K562 (cell line): ENCODE data around the gene ZNF644. TPM values are rescaled to one million over a fixed set of nuclear protein-coding genes. Genes with fewer than 3 reads are reported as not detected.

Experiments used
- ATAC-seq: fragments of 200-7000 bp; cut with Tn5 transposase; 3 replicates; pipeline ENCODE4 v1.9.1; 2020; ENCODE audit warnings: moderate library complexity
- BruUV-seq: library from RNA; stranded (reverse); fragments of 400-500 nt; replicated peaks from 2 replicates; lab custom pipeline; 2021; lab: Mats Ljungman, UMichigan
- CTCF ChIA-PET: fragments of 300-600 bp; formaldehyde crosslinking; extraction: SDS; loops from one replicate; lab custom pipeline; 2021; ENCODE audit warnings: low intra/inter-chr PET ratio; lab: Yijun Ruan, JAX
- POLR2A ChIA-PET: fragments of 300-600, 350-650 bp; sonication (Branson Sonifier 250); formaldehyde crosslinking; extraction: SDS; loops from one replicate; lab custom pipeline; 2021; ENCODE audit warnings: antibody characterized with exemption, inconsistent platforms; lab: Yijun Ruan, JAX
- DNase-seq, 4 experiments: peaks; one replicate each; pipeline versions ENCODE4 v3.0.0 to v3.0.0-alpha.2; 2011 to 2018; ENCODE audit warnings: low spot score in 3 of 4, mixed read lengths in 3 of 4; ENCODE audit errors: extremely low read depth in 1 of 4
- FAIRE-seq: peaks from 2 replicates; lab custom pipeline; 2011; peaks lifted over from hg19 to GRCh38; lab: Jason Lieb, UNC
- H2AFZ ChIP-seq: 2 replicates; pipeline ENCODE4 v1.6.0; 2011; ENCODE audit warnings: low read depth, low read length, control low read depth, inconsistent platforms
- H3K27ac ChIP-seq: fragments of 200-600 bp; 3 replicates; pipeline ENCODE4 v1.8.0; 2011; ENCODE audit warnings: low read depth, mild to moderate bottlenecking, control low read depth, inconsistent platforms, low read length, moderate library complexity, mixed read lengths; ENCODE audit errors: extremely low read depth
- H3K27me3 ChIP-seq, 2 experiments: fragments of 300-600 bp in 1 of 2; 2 replicates in 1 of 2; 3 replicates in 1 of 2; pipeline versions ENCODE4 v1.6.0 to v1.8.0; 2011; ENCODE audit warnings: inconsistent platforms in 2 of 2, low read length in 2 of 2, mild to moderate bottlenecking in 1 of 2, mixed read lengths in 1 of 2, moderate library complexity in 1 of 2; ENCODE audit not compliant: control insufficient read depth in 2 of 2, insufficient read depth in 2 of 2
- H3K36me3 ChIP-seq: fragments of 300-600 bp; 3 replicates; pipeline ENCODE4 v1.8.0; 2011; ENCODE audit warnings: mild to moderate bottlenecking, low read length, inconsistent platforms; ENCODE audit not compliant: control insufficient read depth, insufficient read depth
- H3K4me1 ChIP-seq, 2 experiments: fragments of 200-600 bp in 1 of 2; replicated peaks in 1 of 2; 2 replicates in 1 of 2; 3 replicates in 1 of 2; pipeline versions ENCODE4 v1.5.1 to v1.8.0; 2011; ENCODE audit warnings: inconsistent platforms in 2 of 2, low read length in 2 of 2, mild to moderate bottlenecking in 1 of 2, mixed read lengths in 1 of 2, moderate library complexity in 1 of 2; ENCODE audit not compliant: control insufficient read depth in 2 of 2, insufficient read depth in 2 of 2
- H3K4me2 ChIP-seq: 2 replicates; pipeline ENCODE4 v1.6.1; 2011; ENCODE audit warnings: low read length, control low read depth, inconsistent platforms, mixed read lengths; ENCODE audit not compliant: insufficient read depth
- H3K4me3 ChIP-seq: fragments of 200-600 bp; sonication (generic), shearing (Covaris generic); 2 replicates; pipeline ENCODE4 v1.5.1; 2016; ENCODE audit warnings: control low read depth, inconsistent platforms
- H3K79me2 ChIP-seq: fragments of 200-600 bp; 3 replicates; pipeline ENCODE4 v1.8.0; 2011; ENCODE audit warnings: low read length, inconsistent platforms; ENCODE audit not compliant: control insufficient read depth, insufficient read depth
- H3K9ac ChIP-seq, 2 experiments: 2 replicates each; pipeline versions ENCODE4 v1.6.0 to v1.6.1; 2011; ENCODE audit warnings: low read depth in 2 of 2, low read length in 2 of 2, control low read depth in 1 of 2, inconsistent platforms in 1 of 2, mild to moderate bottlenecking in 1 of 2, mixed read lengths in 1 of 2; ENCODE audit not compliant: insufficient read depth in 1 of 2
- H3K9me1 ChIP-seq: one replicate; pipeline ENCODE4 v1.6.0; 2011; ENCODE audit warnings: inconsistent platforms, mild to moderate bottlenecking, low read length, moderate library complexity; ENCODE audit not compliant: control insufficient read depth, insufficient read depth
- H3K9me3 ChIP-seq: replicated peaks from 2 replicates; pipeline ENCODE4 v1.5.1; 2011; ENCODE audit warnings: low read depth, low read length, inconsistent platforms; ENCODE audit not compliant: control insufficient read depth, insufficient read depth
- H4K20me1 ChIP-seq: replicated peaks from 2 replicates; pipeline ENCODE4 v1.6.1; 2011; ENCODE audit warnings: low read length, inconsistent platforms, mixed read lengths; ENCODE audit not compliant: control insufficient read depth, insufficient read depth
- ARID3A ChIP-seq: IDR thresholded peaks from 2 replicates; pipeline ENCODE4 v1.6.1; 2012; ENCODE audit warnings: low read depth, low read length, improper control_type of control experiment, borderline replicate concordance
- CC2D1A ChIP-seq: fragments of 450-650 bp; IDR thresholded peaks from 2 replicates; pipeline ENCODE4 v1.6.1; 2017; ENCODE audit warnings: mild to moderate bottlenecking
- CEBPG ChIP-seq, 3 experiments: fragments of 200-800 bp in 1 of 3; sonication (Bioruptor generic) in 1 of 3; sonication (generic) in 1 of 3; formaldehyde crosslinking in 1 of 3; IDR thresholded peaks in 2 of 3; conservative IDR thresholded peaks in 1 of 3; 2 replicates each; pipeline versions ENCODE4 v1.6.1 to v1.8.0; 2016 to 2022; ENCODE audit warnings: missing compliant biosample characterization in 2 of 3, missing genetic modification characterization in 2 of 3, mild to moderate bottlenecking in 1 of 3, missing genetic modification reagents in 1 of 3
- CTCF ChIP-seq, 3 experiments: IDR thresholded peaks in 2 of 3; conservative IDR thresholded peaks in 1 of 3; 2 replicates each; pipeline ENCODE4 v1.5.1; 2011 to 2012; ENCODE audit warnings: low read length in 3 of 3, mild to moderate bottlenecking in 3 of 3, control low read depth in 2 of 3, improper control_type of control experiment in 1 of 3, inconsistent platforms in 1 of 3, low read depth in 1 of 3, mixed read lengths in 1 of 3, moderate library complexity in 1 of 3; ENCODE audit not compliant: insufficient read depth in 2 of 3
- FOXK1 ChIP-seq: sonication (generic); formaldehyde crosslinking; IDR thresholded peaks from 2 replicates; pipeline ENCODE4 v1.8.0; 2022; ENCODE audit warnings: missing genetic modification reagents, mild to moderate bottlenecking, borderline replicate concordance
- HOMEZ ChIP-seq: fragments of 250-450 bp; sonication (Bioruptor Pico); IDR thresholded peaks from 2 replicates; pipeline ENCODE4 v1.4.0; 2020; ENCODE audit warnings: mild to moderate bottlenecking, moderate library complexity
- MEIS2 ChIP-seq: fragments of 450-650 bp; IDR thresholded peaks from 2 replicates; pipeline ENCODE4 v1.6.1; 2014; ENCODE audit warnings: mild to moderate bottlenecking; ENCODE audit not compliant: partially characterized antibody
- MLX ChIP-seq, 2 experiments: fragments of 450-650 bp in 1 of 2; sonication (generic) in 1 of 2; formaldehyde crosslinking; conservative IDR thresholded peaks; 2 replicates each; pipeline versions ENCODE4 v1.4.0 to v1.8.1; 2020 to 2022; ENCODE audit warnings: mild to moderate bottlenecking in 1 of 2, missing genetic modification reagents in 1 of 2
- ZNF586 ChIP-seq: fragments of 450-650 bp; formaldehyde crosslinking; conservative IDR thresholded peaks from 2 replicates; pipeline ENCODE4 v1.4.0; 2020; ENCODE audit warnings: mild to moderate bottlenecking, moderate library complexity
- WGBS: fragments of 100-300 bp; shearing (Covaris generic); methylation state at CpG from one replicate; pipeline ENCODE4 v1.1.6; 2016; ENCODE audit warnings: low coverage, mixed read lengths; ENCODE audit not compliant: insufficient coverage; ENCODE audit errors: missing lambda C conversion rate; 5-methylcytosine and 5-hydroxymethylcytosine counted together
- in situ Hi-C: fragments of 300-500 bp; cut with MboI; formaldehyde crosslinking; loops from 4 replicates; pipeline ENCODE4 v1.15.0; 2018; ENCODE audit warnings: inconsistent platforms, mixed read lengths
- intact Hi-C: fragments of 100-400 bp; cut with micrococcal nuclease; formaldehyde crosslinking; loops from 2 replicates; pipeline ENCODE4 v1.14.2; 2022
- polyA plus RNA-seq, 8 experiments: library from polyadenylated mRNA; depleted of rRNA in 4 of 8; stranded (reverse) in 5 of 8; unstranded in 3 of 8; fragments of >200 nt; fragmentation: Nextera tagmentation in 2 of 8; fragmentation: Illumina TruSeq in 1 of 8; extraction: Ambion mirVana in 2 of 8; extraction: Trizol in 1 of 8; gene quantifications; 2 replicates each; pipeline versions ENCODE4 v1.2.1 to v1.2.3, GENCODE V29; 2011 to 2014; ENCODE audit warnings: inconsistent platforms in 1 of 8, missing spikeins in 1 of 8
- total RNA-seq, 7 experiments: library from RNA; depleted of rRNA in 6 of 7; stranded (reverse); fragments of >200 nt in 6 of 7; fragmentation: Illumina TruSeq in 2 of 7; extraction: Trizol in 2 of 7; gene quantifications; 2 replicates each; pipeline versions ENCODE4 v1.2.1 to v1.2.3, GENCODE V29; 2011 to 2021; ENCODE audit warnings: low replicate concordance in 1 of 7

Gene ZNF644
- total and polyA plus RNA-seq, 9 of the 15 experiments (the other 6 are each of a cell fraction or from before 2014, with no cell fraction given): 25.3 to 71.4 (median 39.6) TPM

- no peak overlapping the region for H3K9ac ChIP-seq
- H2AFZ ChIP-seq: peak overlapping the region; percentile 44; the same call in 1 of the 2 replicates
- no peaks in the 10 kb centered on the region for H3K9me1 ChIP-seq
- H3K4me2 ChIP-seq: no peak overlapping the region
- no peaks in the 10 kb centered on the region for H4K20me1 ChIP-seq
- POLR2A ChIA-PET: interaction anchor here (0.9 kb wide), 1 partner anchor 8 kb away, joined by 5 read pairs; no protein-coding TSS in a partner anchor
- H3K27me3 ChIP-seq: no peaks in the 10 kb centered on the region
- FAIRE-seq (no peak), ATAC-seq (no peak), DNase-seq (no peak)
- intact Hi-C loops: loop anchor here (10.0 kb wide), 1 partner anchor 212 kb away; no protein-coding TSS in a partner anchor
- TF ChIP-seq CEBPG (CRISPR knock-in tag; IDR thresholded peaks at IDR 0.05) (no peak), CEBPG (tag; conservative IDR thresholded peaks at IDR 0.05 in 1 of 2, IDR thresholded peaks at IDR 0.05 in 1 of 2) (no peak), HOMEZ (CRISPR knock-in tag) (no peak), MLX (CRISPR knock-in tag; conservative IDR thresholded peaks at IDR 0.05) (no peak), ARID3A (no peak), ZNF586 (CRISPR knock-in tag) (no peak), FOXK1 (CRISPR knock-in tag) (no peak), CTCF (IDR thresholded peaks at IDR 0.05 in 2 of 3, conservative IDR thresholded peaks at IDR 0.05 in 1 of 3; ENCODE audit: insufficient read depth in 2 of 3, low read depth in 1 of 3, low read length in 3 of 3) (no peak), CC2D1A (no peak), MEIS2 (no peak)
- 33% methylated on average over 4 of the region's 4 CpGs for WGBS
- BruUV-seq: no TSS peak
- in situ Hi-C loops: no loop called here
- peaks cover 13% of the 10 kb centered on the region for H3K79me2 ChIP-seq
- peaks cover 10% of the 10 kb centered on the region in 2 experiments; a peak in 4 of 5 replicates for H3K4me1 ChIP-seq
- H3K4me3 ChIP-seq: no peak overlapping the region
- no peaks in the 10 kb centered on the region for H3K36me3 ChIP-seq
- no peaks in the 10 kb centered on the region for H3K9me3 ChIP-seq
- CTCF ChIA-PET: no interaction called here
- no peak overlapping the region for H3K27ac ChIP-seq
Observed at GRCh38 chr1:91026320-91026719, 4.5 kb upstream of the ZNF644 start.
